Endothelial cell of umbilical vein (primary cell): ENCODE results near the gene GBF1. TPM values are rescaled to one million over a fixed set of nuclear protein-coding genes. Genes with fewer than 3 reads are reported as not detected.

Source experiments
- BruUV-seq: library from RNA; stranded (reverse); fragments of 400-500 nt; replicated peaks from 2 replicates; lab custom pipeline; 2021; lab: Mats Ljungman, UMichigan
- CTCF ChIA-PET: fragments of 300-600, 350-600 bp; sonication (Branson Sonifier 250); formaldehyde crosslinking; loops from one replicate; lab custom pipeline; 2021; ENCODE audit warnings: antibody characterized with exemption, inconsistent platforms; lab: Charles Lee
- POLR2A ChIA-PET: fragments of 300-600, 350-600 bp; sonication (Branson Sonifier 250); formaldehyde crosslinking; loops from one replicate; lab custom pipeline; 2021; ENCODE audit warnings: antibody characterized with exemption, inconsistent platforms; lab: Charles Lee
- DNase-seq: peaks from one replicate; pipeline ENCODE4 v3.0.0-alpha.2; 2011; ENCODE audit warnings: low read depth, low spot score
- FAIRE-seq: peaks from 2 replicates; lab custom pipeline; 2011; peaks lifted over from hg19 to GRCh38; lab: Jason Lieb, UNC
- H2AFZ ChIP-seq: 2 replicates; pipeline ENCODE4 v1.6.0; 2012; ENCODE audit warnings: low read depth, low read length, control low read depth, inconsistent platforms
- H3K27ac ChIP-seq: 2 replicates; pipeline ENCODE4 v1.5.1; 2011; ENCODE audit warnings: low read depth, mild to moderate bottlenecking, control low read depth, low read length, moderate library complexity; ENCODE audit not compliant: insufficient read depth
- H3K27me3 ChIP-seq, 2 experiments: 2 replicates each; pipeline versions ENCODE4 v1.6.0 to v1.6.1; 2011; ENCODE audit warnings: low read length in 2 of 2, mixed read lengths in 1 of 2; ENCODE audit not compliant: control insufficient read depth in 2 of 2, insufficient read depth in 2 of 2
- H3K36me3 ChIP-seq, 2 experiments: 2 replicates in 1 of 2; 3 replicates in 1 of 2; pipeline ENCODE4 v1.5.1; 2011; ENCODE audit warnings: low read length in 2 of 2, mild to moderate bottlenecking in 1 of 2, moderate library complexity in 1 of 2; ENCODE audit not compliant: control insufficient read depth in 2 of 2, insufficient read depth in 2 of 2; ENCODE audit errors: extremely low read depth in 1 of 2
- H3K4me1 ChIP-seq: 3 replicates; pipeline ENCODE4 v1.5.1; 2011; ENCODE audit warnings: mild to moderate bottlenecking, low read length; ENCODE audit not compliant: control insufficient read depth, insufficient read depth; ENCODE audit errors: extremely low read depth
- H3K4me2 ChIP-seq: 2 replicates; pipeline ENCODE4 v1.6.1; 2011; ENCODE audit warnings: low read length, control low read depth, mixed read lengths; ENCODE audit not compliant: insufficient read depth
- H3K4me3 ChIP-seq, 3 experiments: fragments of 200-600 bp in 1 of 3; sonication (generic), shearing (Covaris generic) in 1 of 3; replicated peaks in 1 of 3; 2 replicates each; pipeline ENCODE4 v1.5.1; 2011 to 2016; ENCODE audit warnings: control low read depth in 3 of 3, low read length in 3 of 3, mild to moderate bottlenecking in 2 of 3, inconsistent platforms in 1 of 3, low read depth in 1 of 3, moderate library complexity in 1 of 3; ENCODE audit not compliant: insufficient read depth in 1 of 3
- H3K79me2 ChIP-seq: 2 replicates; pipeline ENCODE4 v1.6.0; 2012; ENCODE audit warnings: low read length, inconsistent platforms; ENCODE audit not compliant: control insufficient read depth, insufficient read depth
- H3K9ac ChIP-seq: replicated peaks from 2 replicates; pipeline ENCODE3; 2011; ENCODE audit warnings: low read length, control low read depth; ENCODE audit not compliant: insufficient read depth; ENCODE audit errors: extremely low read depth
- H3K9me1 ChIP-seq: replicated peaks from 3 replicates; pipeline ENCODE4 v1.6.0; 2011; ENCODE audit warnings: mild to moderate bottlenecking, low read length; ENCODE audit not compliant: control insufficient read depth, insufficient read depth; ENCODE audit errors: extremely low read depth
- H3K9me3 ChIP-seq: replicated peaks from 2 replicates; pipeline ENCODE4 v1.5.1; 2012; ENCODE audit warnings: low read length, inconsistent platforms; ENCODE audit not compliant: control insufficient read depth, insufficient read depth
- H4K20me1 ChIP-seq: replicated peaks from 2 replicates; pipeline ENCODE3; 2011; ENCODE audit warnings: mild to moderate bottlenecking, low read length; ENCODE audit not compliant: control insufficient read depth, insufficient read depth; ENCODE audit errors: extremely low read depth
- GATA2 ChIP-seq: IDR thresholded peaks from 2 replicates; pipeline ENCODE4 v1.7.0; 2011; ENCODE audit warnings: low read depth, mild to moderate bottlenecking, moderate library complexity, mixed read lengths, low read length; ENCODE audit not compliant: insufficient read length, insufficient read depth
- MYC ChIP-seq: IDR thresholded peaks from one replicate; pipeline ENCODE4 v1.6.1; 2011; ENCODE audit warnings: mild to moderate bottlenecking, low read depth, low read length
- POLR2A ChIP-seq: IDR thresholded peaks from 2 replicates; pipeline ENCODE4 v1.6.1; 2012; ENCODE audit warnings: low read depth, mild to moderate bottlenecking, control low read depth, low read length
- POLR2AphosphoS5 ChIP-seq: IDR thresholded peaks from 2 replicates; pipeline ENCODE4 v1.6.1; 2012; ENCODE audit warnings: low read depth, mild to moderate bottlenecking, control low read depth, low read length, moderate library complexity; ENCODE audit not compliant: insufficient read depth
- dilution Hi-C: fragments of 300-500 bp; cut with MboI; formaldehyde crosslinking; loops from one replicate; pipeline ENCODE4 v1.15.0; 2019; ENCODE audit warnings: low sequenced_read_pairs; ENCODE audit not compliant: extremely low pct_ligation_motif_present
- intact Hi-C: fragments of 100-400 bp; cut with micrococcal nuclease; formaldehyde crosslinking; loops from one replicate; pipeline ENCODE4 v1.10.0; 2022
- polyA plus RNA-seq, 4 experiments: library from polyadenylated mRNA; depleted of rRNA in 3 of 4; stranded (reverse) in 3 of 4; unstranded in 1 of 4; fragments of >200 nt; gene quantifications; 2 replicates each; pipeline versions ENCODE4 v1.2.1 to v1.2.3, GENCODE V29; 2011 to 2012; ENCODE audit warnings: missing spikeins in 1 of 4
- total RNA-seq: library from RNA; stranded (reverse); gene quantifications from 2 replicates; pipeline ENCODE4 v1.2.3, GENCODE V29; 2021
- TF ChIP-seq, protein P1 (sequence below), 2 donors: IDR thresholded peaks; 1 replicate in 1 of 2; 2 replicates in 1 of 2; pipeline ENCODE4 v1.5.1; 2011; ENCODE audit warnings: low read length in 2 of 2, mild to moderate bottlenecking in 2 of 2, moderate library complexity in 2 of 2, control low read depth in 1 of 2, inconsistent platforms in 1 of 2, low read depth in 1 of 2; ENCODE audit not compliant: insufficient read depth in 1 of 2; ENCODE audit errors: extremely low read depth in 1 of 2

The GBF1 gene
- total and polyA plus RNA-seq, 2 donors (not counting 3 experiments of a cell fraction or from before 2014, with no cell fraction given) = 26.0 to 49.7 TPM

DNA sequence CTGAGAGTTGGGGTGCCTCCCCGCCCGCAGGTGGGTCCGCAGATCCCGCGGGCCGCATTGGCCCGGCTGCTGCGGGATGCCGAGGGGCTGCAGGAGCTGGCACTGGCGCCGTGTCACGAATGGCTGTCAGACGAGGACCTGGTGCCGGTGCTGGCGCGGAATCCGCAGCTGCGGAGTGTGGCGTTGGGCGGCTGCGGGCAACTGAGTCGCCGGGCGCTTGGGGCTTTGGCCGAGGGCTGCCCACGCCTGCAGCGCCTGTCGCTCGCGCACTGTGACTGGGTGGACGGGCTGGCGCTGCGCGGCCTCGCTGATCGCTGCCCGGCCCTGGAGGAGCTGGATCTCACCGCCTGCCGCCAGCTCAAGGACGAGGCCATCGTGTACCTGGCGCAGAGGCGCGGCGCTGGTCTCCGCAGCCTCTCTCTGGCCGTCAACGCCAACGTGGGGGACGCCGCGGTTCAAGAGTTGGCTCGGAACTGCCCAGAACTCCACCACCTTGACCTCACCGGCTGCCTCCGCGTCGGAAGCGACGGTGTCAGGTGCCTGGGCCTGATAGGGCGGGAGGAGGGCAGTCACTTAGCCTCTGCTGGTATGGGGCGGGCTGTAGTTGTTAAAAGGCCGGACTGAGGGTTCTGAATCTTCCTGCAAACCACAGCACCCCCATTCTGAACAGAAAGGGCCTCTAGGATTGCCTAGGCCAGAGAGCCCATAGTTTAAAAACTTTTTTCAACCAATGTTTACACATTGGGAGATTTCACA lies 176.6 kb downstream of the GBF1 start:
- Histone ChIP-seq H3K4me3 (peak overlapping the region; percentile 64 to 73 (median 70)), H3K27ac (no peak overlapping the region), H2AFZ (peak overlapping the region; percentile 60), H4K20me1 (no peaks in the 10 kb centered on the region), H3K9ac (peak overlapping the region; percentile 19), H3K36me3 (peaks cover 0 to 9% of the 10 kb centered on the region in 2 experiments), H3K79me2 (no peaks in the 10 kb centered on the region), H3K9me1 (no peaks in the 10 kb centered on the region), H3K9me3 (no peaks in the 10 kb centered on the region), H3K4me1 (peaks cover 20% of the 10 kb centered on the region), H3K4me2 (peak overlapping the region; percentile 67), H3K27me3 (peaks cover 3 to 7% of the 10 kb centered on the region in 2 experiments)
- no TSS peak for BruUV-seq
- dilution Hi-C loops (no loop called here), intact Hi-C loops (loop anchor here (1.0 to 5.0 kb wide), 9 partner anchors 10 to 253 kb away; partner anchors contain the start of genes ACTR1A, CUEDC2 and SUFU)
- FAIRE-seq (no peak), DNase-seq (peak; percentile 21)
- CTCF ChIA-PET = interaction anchor here (0.7 to 6.5 kb wide), 22 partner anchors 8 to 252 kb away, joined by 3 to 74 read pairs (median 6); partner anchors contain the start of genes C10orf95, CUEDC2, ELOVL3 and NFKB2
- TF ChIP-seq GATA2 (no peak), MYC (no peak), POLR2AphosphoS5 (no peak), POLR2A (no peak)
- TF ChIP-seq, protein P1, sequence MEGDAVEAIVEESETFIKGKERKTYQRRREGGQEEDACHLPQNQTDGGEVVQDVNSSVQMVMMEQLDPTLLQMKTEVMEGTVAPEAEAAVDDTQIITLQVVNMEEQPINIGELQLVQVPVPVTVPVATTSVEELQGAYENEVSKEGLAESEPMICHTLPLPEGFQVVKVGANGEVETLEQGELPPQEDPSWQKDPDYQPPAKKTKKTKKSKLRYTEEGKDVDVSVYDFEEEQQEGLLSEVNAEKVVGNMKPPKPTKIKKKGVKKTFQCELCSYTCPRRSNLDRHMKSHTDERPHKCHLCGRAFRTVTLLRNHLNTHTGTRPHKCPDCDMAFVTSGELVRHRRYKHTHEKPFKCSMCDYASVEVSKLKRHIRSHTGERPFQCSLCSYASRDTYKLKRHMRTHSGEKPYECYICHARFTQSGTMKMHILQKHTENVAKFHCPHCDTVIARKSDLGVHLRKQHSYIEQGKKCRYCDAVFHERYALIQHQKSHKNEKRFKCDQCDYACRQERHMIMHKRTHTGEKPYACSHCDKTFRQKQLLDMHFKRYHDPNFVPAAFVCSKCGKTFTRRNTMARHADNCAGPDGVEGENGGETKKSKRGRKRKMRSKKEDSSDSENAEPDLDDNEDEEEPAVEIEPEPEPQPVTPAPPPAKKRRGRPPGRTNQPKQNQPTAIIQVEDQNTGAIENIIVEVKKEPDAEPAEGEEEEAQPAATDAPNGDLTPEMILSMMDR (IDR thresholded peaks at IDR 0.05; ENCODE audit: extremely low read depth in 1 of 2, insufficient read depth in 1 of 2, low read depth in 1 of 2, low read length in 2 of 2) = no peak
- POLR2A ChIA-PET = interaction anchor here (0.6 to 0.7 kb wide), 2 partner anchors 251 to 252 kb away, joined by 3 to 4 read pairs; no protein-coding TSS in a partner anchor
